Tibial nerve (tissue), 4 donors: Measurements from ENCODE around the gene GIGYF1. TPM values are rescaled to one million over a fixed set of nuclear protein-coding genes. Genes with fewer than 3 reads are reported as not detected.

Source experiments
- DNase-seq, 2 donors: peaks; one replicate each; pipeline ENCODE4 v3.0.0-alpha.2; 2019; ENCODE audit warnings: low spot score in 2 of 2
- H3K27ac ChIP-seq, 4 donors: fragments of 200-600 bp; sonication (generic) in 3 of 4; one replicate each; pipeline ENCODE4 v1.5.1; 2017 to 2019; ENCODE audit warnings: mild to moderate bottlenecking in 1 of 4
- H3K27me3 ChIP-seq, 2 donors: fragments of 200-600 bp; sonication (generic) in 1 of 2; one replicate each; pipeline versions ENCODE4 v1.5.1 to v1.6.0; 2017 to 2019
- H3K36me3 ChIP-seq, 3 donors: fragments of 200-600 bp; sonication (generic); one replicate each; pipeline ENCODE4 v1.5.1; 2018 to 2019
- H3K4me1 ChIP-seq, 4 donors: fragments of 200-600 bp; sonication (generic) in 3 of 4; one replicate each; pipeline ENCODE4 v1.5.1; 2017 to 2019
- H3K4me3 ChIP-seq, 4 donors: fragments of 200-600 bp; sonication (generic) in 3 of 4; one replicate each; pipeline ENCODE4 v1.5.1; 2017 to 2019; ENCODE audit warnings: mild to moderate bottlenecking in 1 of 4, moderate library complexity in 1 of 4
- H3K9me3 ChIP-seq, 4 donors: fragments of 200-600 bp; sonication (generic) in 3 of 4; one replicate each; pipeline ENCODE4 v1.5.1; 2017 to 2019
- CTCF ChIP-seq, 5 experiments: fragments of 200-600 bp in 3 of 5; fragments of 450-650 bp in 2 of 5; sonication (generic) in 3 of 5; IDR thresholded peaks; one replicate each; pipeline ENCODE4 v1.5.1; 2016 to 2019; ENCODE audit warnings: antibody characterized with exemption in 5 of 5, mild to moderate bottlenecking in 3 of 5, moderate library complexity in 2 of 5
- EP300 ChIP-seq, 2 donors: sonication (generic); formaldehyde crosslinking; IDR thresholded peaks; one replicate each; pipeline ENCODE4 v1.6.1; 2017; ENCODE audit warnings: antibody characterized with exemption in 2 of 2, mild to moderate bottlenecking in 1 of 2
- POLR2A ChIP-seq, 2 donors: fragments of 450-650 bp; IDR thresholded peaks; one replicate each; pipeline ENCODE4 v1.6.1; 2017; ENCODE audit warnings: antibody characterized with exemption in 2 of 2, mild to moderate bottlenecking in 2 of 2, moderate library complexity in 2 of 2
- WGBS, 2 donors: methylation state at CpG; one replicate each; pipeline ENCODE4 v1.1.5; 2018; 5-methylcytosine and 5-hydroxymethylcytosine counted together
- total RNA-seq, 4 donors: library from RNA; depleted of rRNA; stranded (reverse); fragments of >200 nt; gene quantifications; one replicate each; pipeline ENCODE4 v1.1.0, GENCODE V29; 2016

The GIGYF1 gene
- total RNA-seq, 4 donors from 2014 or later: 50.9 to 98.1 (median 64.7) TPM

- 79 to 86% methylated on average over 16 to 17 of the region's 17 CpGs for WGBS, 2 donors
- peaks cover 0 to 44% of the 10 kb centered on the region in 2 donors for H3K27me3 ChIP-seq
Measured at GRCh38 chr7:100722480-100723212, 28.6 kb upstream of the GIGYF1 start.

GRCh38 chr7:100721505-100721812 is 27.4 kb upstream of the GIGYF1 start:
- H3K9me3 ChIP-seq: peaks cover 0 to 6% (median 0%) of the 10 kb centered on the region in 4 donors
- no peak for DNase-seq
- no peak overlapping the region for H3K27ac ChIP-seq
- TF ChIP-seq EP300 (IDR thresholded peaks at IDR 0.05): no peak
- no peak for TF ChIP-seq POLR2A (IDR thresholded peaks at IDR 0.05)
- no peak for TF ChIP-seq CTCF (IDR thresholded peaks at IDR 0.05)
- peaks cover 0 to 27% (median 3%) of the 10 kb centered on the region in 4 donors for H3K4me1 ChIP-seq
- whole genome bisulfite sequencing, 2 donors: 83 to 93% methylated on average over 7 to 8 of the region's 8 CpGs
- no peak overlapping the region for H3K4me3 ChIP-seq
- no peaks in the 10 kb centered on the region for H3K36me3 ChIP-seq
- peaks cover 0 to 44% of the 10 kb centered on the region in 2 donors for H3K27me3 ChIP-seq

More at GRCh38 chr7:100722480-100723212, 28.6 kb upstream of the GIGYF1 start:
- Histone ChIP-seq H3K4me1 (peaks cover 0 to 38% (median 3%) of the 10 kb centered on the region in 4 donors), H3K27ac (no peak overlapping the region), H3K36me3 (no peaks in the 10 kb centered on the region), H3K9me3 (peaks cover 0 to 6% (median 0%) of the 10 kb centered on the region in 4 donors), H3K4me3 (no peak overlapping the region)
- TF ChIP-seq EP300 (IDR thresholded peaks at IDR 0.05): no peak
- TF ChIP-seq POLR2A (IDR thresholded peaks at IDR 0.05): no peak
- TF ChIP-seq CTCF (IDR thresholded peaks at IDR 0.05): no peak
- no peak for DNase-seq

GRCh38 chr7:100720671-100721504 is 26.8 kb upstream of the GIGYF1 start:
- H3K4me3 ChIP-seq: peak overlapping the region in 1 of 4 donors; percentile 4
- no peaks in the 10 kb centered on the region for H3K36me3 ChIP-seq
- peaks cover 0 to 44% of the 10 kb centered on the region in 2 donors for H3K27me3 ChIP-seq
- peaks cover 0 to 23% (median 3%) of the 10 kb centered on the region in 4 donors for H3K4me1 ChIP-seq
- 9 to 16% methylated on average over 17 to 30 of the region's 56 CpGs for WGBS, 2 donors
- DNase-seq: no peak
- H3K9me3 ChIP-seq: peaks cover 0 to 6% (median 0%) of the 10 kb centered on the region in 4 donors
- no peak overlapping the region for H3K27ac ChIP-seq
- TF ChIP-seq CTCF (IDR thresholded peaks at IDR 0.05) (no peak), POLR2A (IDR thresholded peaks at IDR 0.05) (no peak), EP300 (IDR thresholded peaks at IDR 0.05) (no peak)

GRCh38 chr7:100720279-100720670 is 26.2 kb upstream of the GIGYF1 start, which contains the start of gene EPO:
Gene EPO (plus strand): TSS chr7:100720468. CDS start chr7:100720981, 513 bp downstream.
- peaks cover 0 to 44% of the 10 kb centered on the region in 2 donors for H3K27me3 ChIP-seq
- WGBS, 2 donors: 0 to 3% methylated on average over 4 to 9 of the region's 21 CpGs
- H3K27ac ChIP-seq: no peak within 1 kb of the TSS
- TF ChIP-seq CTCF (IDR thresholded peaks at IDR 0.05): no peak
- no peaks in the 10 kb centered on the region for H3K36me3 ChIP-seq
- peak within 1 kb of the TSS in 1 of 4 donors; percentile 4 for H3K4me3 ChIP-seq
- H3K4me1 ChIP-seq: peaks cover 0 to 16% (median 3%) of the 10 kb centered on the region in 4 donors
- DNase-seq: no peak
- peaks cover 0 to 6% (median 0%) of the 10 kb centered on the region in 4 donors for H3K9me3 ChIP-seq
